ENCODE data around the gene TAS2R3.

DNA sequence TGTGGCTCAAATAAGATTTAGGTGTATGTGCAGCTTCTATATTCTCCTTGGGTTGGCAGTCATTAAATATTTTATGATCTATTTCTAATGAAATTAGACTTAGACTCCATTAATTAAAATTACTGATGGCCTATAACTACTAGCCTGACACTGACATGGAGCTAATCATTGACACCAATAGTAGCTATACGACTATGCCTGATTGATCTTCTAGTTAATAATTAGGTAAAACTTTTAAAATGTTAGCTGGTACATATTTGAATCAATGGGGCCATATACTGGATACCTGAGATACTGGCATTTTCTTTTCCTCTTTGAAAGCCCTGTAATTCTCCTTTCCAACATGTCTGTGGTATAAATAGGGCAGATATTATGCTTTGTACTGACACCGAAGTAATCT lies 41.4 kb upstream of the TAS2R3 start:
- TF ChIP-seq, protein P1, sequence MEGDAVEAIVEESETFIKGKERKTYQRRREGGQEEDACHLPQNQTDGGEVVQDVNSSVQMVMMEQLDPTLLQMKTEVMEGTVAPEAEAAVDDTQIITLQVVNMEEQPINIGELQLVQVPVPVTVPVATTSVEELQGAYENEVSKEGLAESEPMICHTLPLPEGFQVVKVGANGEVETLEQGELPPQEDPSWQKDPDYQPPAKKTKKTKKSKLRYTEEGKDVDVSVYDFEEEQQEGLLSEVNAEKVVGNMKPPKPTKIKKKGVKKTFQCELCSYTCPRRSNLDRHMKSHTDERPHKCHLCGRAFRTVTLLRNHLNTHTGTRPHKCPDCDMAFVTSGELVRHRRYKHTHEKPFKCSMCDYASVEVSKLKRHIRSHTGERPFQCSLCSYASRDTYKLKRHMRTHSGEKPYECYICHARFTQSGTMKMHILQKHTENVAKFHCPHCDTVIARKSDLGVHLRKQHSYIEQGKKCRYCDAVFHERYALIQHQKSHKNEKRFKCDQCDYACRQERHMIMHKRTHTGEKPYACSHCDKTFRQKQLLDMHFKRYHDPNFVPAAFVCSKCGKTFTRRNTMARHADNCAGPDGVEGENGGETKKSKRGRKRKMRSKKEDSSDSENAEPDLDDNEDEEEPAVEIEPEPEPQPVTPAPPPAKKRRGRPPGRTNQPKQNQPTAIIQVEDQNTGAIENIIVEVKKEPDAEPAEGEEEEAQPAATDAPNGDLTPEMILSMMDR (conservative IDR thresholded peaks at IDR 0.05 in 1 of 2, IDR thresholded peaks at IDR 0.05 in 1 of 2; ENCODE audit: extremely low read depth in 1 of 2, insufficient read depth in 1 of 2, low read depth in 1 of 2, low read length in 2 of 2) = no peak
- no peak for TF ChIP-seq EZH2 (IDR thresholded peaks at IDR 0.05; ENCODE audit: borderline replicate concordance, low read length)
